ENCODE results near the gene TNIK.
"Not testable (repeated sequence)": the region's sequence is repeated elsewhere in the genome, so short reads cannot be mapped to it uniquely, and the experiment has no call there.

The TNIK gene

GRCh38 chr3:171369156-171369555, 91.0 kb downstream of the TNIK start:
- no peak for TF ChIP-seq CTCF (IDR thresholded peaks at IDR 0.05; ENCODE audit: low read depth, low read length, poor library complexity, severe bottlenecking)
- TF ChIP-seq EZH2phosphoT487 (IDR thresholded peaks at IDR 0.05; ENCODE audit: borderline replicate concordance, low read length), result no peak

GRCh38 chr3:171366738-171367137, 93.5 kb downstream of the TNIK start:
- H3K36me3 ChIP-seq (ENCODE audit: control insufficient read depth, low read length); H3K9me3 ChIP-seq (ENCODE audit: control insufficient read depth, insufficient read depth, low read length); H4K20me1 ChIP-seq (ENCODE audit: control insufficient read depth, insufficient read depth, low read depth, low read length); H3F3A ChIP-seq (ENCODE audit: control insufficient read depth, insufficient read depth); H3K4me2 ChIP-seq (ENCODE audit: low read length); H3K9me2 ChIP-seq (replicated peaks; ENCODE audit: control insufficient read depth, low read length); H3K4me3 ChIP-seq (ENCODE audit: low read length); H3K27ac ChIP-seq (ENCODE audit: low read depth, low read length); H3K79me2 ChIP-seq (ENCODE audit: control insufficient read depth, low read length); H3K27me3 ChIP-seq (ENCODE audit: control insufficient read depth, low read length); H3K4me1 ChIP-seq (ENCODE audit: control insufficient read depth, low read length): not testable (repeated sequence)

More at GRCh38 chr3:171369156-171369555, 91.0 kb downstream of the TNIK start:
- Histone ChIP-seq H3K4me2 (ENCODE audit: low read length) (no peak overlapping the region), H3F3A (ENCODE audit: control insufficient read depth, insufficient read depth) (no peaks in the 10 kb centered on the region), H3K79me2 (ENCODE audit: control insufficient read depth, low read length) (no peaks in the 10 kb centered on the region), H3K27ac (ENCODE audit: low read depth, low read length) (no peak overlapping the region), H4K20me1 (ENCODE audit: control insufficient read depth, insufficient read depth, low read depth, low read length) (no peaks in the 10 kb centered on the region), H3K9me2 (replicated peaks; ENCODE audit: control insufficient read depth, low read length) (no peaks in the 10 kb centered on the region), H3K4me3 (ENCODE audit: low read length) (no peak overlapping the region), H3K4me1 (ENCODE audit: control insufficient read depth, low read length) (no peaks in the 10 kb centered on the region), H3K27me3 (ENCODE audit: control insufficient read depth, low read length) (0 out of 2 replicates have a peak, but pooled peaks cover 2% of the 10 kb centered on the region), H3K9me3 (ENCODE audit: control insufficient read depth, insufficient read depth, low read length) (no peaks in the 10 kb centered on the region), H3K36me3 (ENCODE audit: control insufficient read depth, low read length) (no peaks in the 10 kb centered on the region)

- Histone ChIP-seq H3K27ac (ENCODE audit: low read depth, low read length) (no peak overlapping the region), H3K9me2 (replicated peaks; ENCODE audit: control insufficient read depth, low read length) (no peaks in the 10 kb centered on the region), H3K27me3 (ENCODE audit: control insufficient read depth, low read length) (0 out of 2 replicates have a peak, but pooled peaks cover 2% of the 10 kb centered on the region), H3F3A (ENCODE audit: control insufficient read depth, insufficient read depth) (no peaks in the 10 kb centered on the region), H3K36me3 (ENCODE audit: control insufficient read depth, low read length) (no peaks in the 10 kb centered on the region), H4K20me1 (ENCODE audit: control insufficient read depth, insufficient read depth, low read depth, low read length) (no peaks in the 10 kb centered on the region), H3K4me2 (ENCODE audit: low read length) (no peak overlapping the region), H3K4me1 (ENCODE audit: control insufficient read depth, low read length) (no peaks in the 10 kb centered on the region), H3K79me2 (ENCODE audit: control insufficient read depth, low read length) (no peaks in the 10 kb centered on the region), H3K9me3 (ENCODE audit: control insufficient read depth, insufficient read depth, low read length) (no peaks in the 10 kb centered on the region), H3K4me3 (ENCODE audit: low read length) (no peak overlapping the region)
- TF ChIP-seq EZH2phosphoT487 (IDR thresholded peaks at IDR 0.05; ENCODE audit: borderline replicate concordance, low read length) (no peak), CTCF (IDR thresholded peaks at IDR 0.05; ENCODE audit: low read depth, low read length, poor library complexity, severe bottlenecking) (no peak)
Measured at GRCh38 chr3:171366043-171366442, 94.2 kb downstream of the TNIK start.

GRCh38 chr3:171365489-171365888, 94.7 kb downstream of the TNIK start:
- Histone ChIP-seq H3F3A (ENCODE audit: control insufficient read depth, insufficient read depth) (no peaks in the 10 kb centered on the region), H3K4me2 (ENCODE audit: low read length) (no peak overlapping the region), H3K27me3 (ENCODE audit: control insufficient read depth, low read length) (0 out of 2 replicates have a peak, but pooled peaks cover 2% of the 10 kb centered on the region), H3K9me2 (replicated peaks; ENCODE audit: control insufficient read depth, low read length) (no peaks in the 10 kb centered on the region), H3K79me2 (ENCODE audit: control insufficient read depth, low read length) (no peaks in the 10 kb centered on the region), H3K4me3 (ENCODE audit: low read length) (no peak overlapping the region), H3K36me3 (ENCODE audit: control insufficient read depth, low read length) (no peaks in the 10 kb centered on the region), H4K20me1 (ENCODE audit: control insufficient read depth, insufficient read depth, low read depth, low read length) (no peaks in the 10 kb centered on the region), H3K27ac (ENCODE audit: low read depth, low read length) (no peak overlapping the region), H3K4me1 (ENCODE audit: control insufficient read depth, low read length) (no peaks in the 10 kb centered on the region), H3K9me3 (ENCODE audit: control insufficient read depth, insufficient read depth, low read length) (no peaks in the 10 kb centered on the region)
- TF ChIP-seq CTCF (IDR thresholded peaks at IDR 0.05; ENCODE audit: low read depth, low read length, poor library complexity, severe bottlenecking) (no peak), EZH2phosphoT487 (IDR thresholded peaks at IDR 0.05; ENCODE audit: borderline replicate concordance, low read length) (no peak)

All from DOHH2 (cell line).